Liver (tissue), 9 donors: Measurements from ENCODE around the gene MTMR1. TPM values are rescaled to one million over a fixed set of nuclear protein-coding genes. Genes with fewer than 3 reads are reported as not detected.

Source experiments
- DNase-seq: peaks from one replicate; pipeline ENCODE4 v3.0.0-alpha.2; 2017; ENCODE audit warnings: low spot score
- H3K27ac ChIP-seq, 2 donors: one replicate each; pipeline ENCODE4 v1.7.0; 2013; ENCODE audit warnings: inconsistent platforms in 2 of 2, low read length in 2 of 2, control low read depth in 1 of 2, low read depth in 1 of 2, mild to moderate bottlenecking in 1 of 2
- H3K27me3 ChIP-seq, 4 donors: one replicate each; pipeline versions ENCODE4 v1.6.1 to v1.7.0; 2013; ENCODE audit warnings: low read length in 3 of 4, inconsistent platforms in 1 of 4, mild to moderate bottlenecking in 1 of 4, moderate library complexity in 1 of 4; ENCODE audit not compliant: control insufficient read depth in 4 of 4, insufficient read depth in 4 of 4
- H3K36me3 ChIP-seq, 4 donors: one replicate each; pipeline versions ENCODE4 v1.6.1 to v1.7.0; 2013; ENCODE audit warnings: low read length in 3 of 4, mild to moderate bottlenecking in 3 of 4, low read depth in 1 of 4, moderate library complexity in 1 of 4; ENCODE audit not compliant: control insufficient read depth in 4 of 4, insufficient read depth in 3 of 4
- H3K4me1 ChIP-seq, 4 donors: one replicate each; pipeline versions ENCODE4 v1.6.1 to v1.7.0; 2013; ENCODE audit warnings: low read length in 3 of 4, mild to moderate bottlenecking in 3 of 4, moderate library complexity in 1 of 4; ENCODE audit not compliant: control insufficient read depth in 4 of 4, insufficient read depth in 4 of 4
- H3K4me3 ChIP-seq, 3 donors: one replicate each; pipeline versions ENCODE4 v1.6.1 to v1.7.0; 2013; ENCODE audit warnings: low read length in 3 of 3, control low read depth in 1 of 3, low read depth in 1 of 3, mild to moderate bottlenecking in 1 of 3
- H3K9ac ChIP-seq, 2 donors: one replicate each; pipeline ENCODE4 v1.7.0; 2013; ENCODE audit warnings: low read length in 2 of 2, mild to moderate bottlenecking in 2 of 2, moderate library complexity in 2 of 2, control low read depth in 1 of 2, low read depth in 1 of 2
- H3K9me3 ChIP-seq, 4 donors: one replicate each; pipeline versions ENCODE4 v1.6.1 to v1.7.0; 2013; ENCODE audit warnings: low read length in 3 of 4; ENCODE audit not compliant: control insufficient read depth in 4 of 4
- ATF3 ChIP-seq: IDR thresholded peaks from 2 replicates; pipeline ENCODE4 v1.6.1; 2016; ENCODE audit warnings: antibody characterized with exemption
- CTCF ChIP-seq: fragments of 150-350 bp; IDR thresholded peaks from 2 replicates; pipeline ENCODE4 v1.5.1; 2017; ENCODE audit warnings: improper control_type of control experiment, low read depth, low read length; ENCODE audit not compliant: missing input control
- EGR1 ChIP-seq, 2 donors: IDR thresholded peaks; 2 replicates each; pipeline ENCODE4 v1.6.1; 2016 to 2018; ENCODE audit warnings: antibody characterized with exemption in 2 of 2, low read depth in 2 of 2
- FOXA1 ChIP-seq: IDR thresholded peaks from 2 replicates; pipeline ENCODE4 v1.6.1; 2016; ENCODE audit warnings: antibody characterized with exemption
- FOXA2 ChIP-seq: IDR thresholded peaks from 2 replicates; pipeline ENCODE4 v1.6.1; 2016; ENCODE audit warnings: antibody characterized with exemption
- GABPA ChIP-seq, 2 donors: IDR thresholded peaks in 1 of 2; conservative IDR thresholded peaks in 1 of 2; 2 replicates each; pipeline ENCODE4 v1.6.1; 2016; ENCODE audit warnings: antibody characterized with exemption in 2 of 2, mild to moderate bottlenecking in 1 of 2, moderate library complexity in 1 of 2
- HNF4G ChIP-seq: IDR thresholded peaks from 2 replicates; pipeline ENCODE4 v1.6.1; 2016; ENCODE audit warnings: antibody characterized with exemption
- JUND ChIP-seq, 2 donors: IDR thresholded peaks; 2 replicates each; pipeline ENCODE4 v1.6.1; 2016; ENCODE audit warnings: antibody characterized with exemption in 2 of 2
- NR2F2 ChIP-seq: IDR thresholded peaks from 2 replicates; pipeline ENCODE4 v1.6.1; 2016; ENCODE audit warnings: antibody characterized with exemption
- RAD21 ChIP-seq, 2 donors: IDR thresholded peaks; 2 replicates each; pipeline ENCODE4 v1.6.1; 2016; ENCODE audit warnings: antibody characterized with exemption in 2 of 2, mild to moderate bottlenecking in 2 of 2
- REST ChIP-seq: IDR thresholded peaks from 2 replicates; pipeline ENCODE4 v1.6.1; 2016; ENCODE audit warnings: antibody characterized with exemption, mild to moderate bottlenecking
- SP1 ChIP-seq: IDR thresholded peaks from 2 replicates; pipeline ENCODE4 v1.6.1; 2018; ENCODE audit warnings: antibody characterized with exemption, mild to moderate bottlenecking
- YY1 ChIP-seq: IDR thresholded peaks from 2 replicates; pipeline ENCODE4 v1.6.1; 2016; ENCODE audit warnings: antibody characterized with exemption, mild to moderate bottlenecking
- ZBTB33 ChIP-seq: IDR thresholded peaks from 2 replicates; pipeline ENCODE4 v1.6.1; 2016; ENCODE audit warnings: antibody characterized with exemption
- WGBS: extraction: QIAGEN DNeasy Blood & Tissue Kit; methylation state at CpG from one replicate; pipeline ENCODE4 v1.1.7; 2013; 5-methylcytosine and 5-hydroxymethylcytosine counted together
- polyA plus RNA-seq, 2 donors: library from polyadenylated mRNA; stranded (reverse) in 1 of 2; unstranded in 1 of 2; fragments of 200-250 nt in 1 of 2; fragments of >200 nt in 1 of 2; fragmentation: Nextera tagmentation in 1 of 2; extraction: Ambion mirVana in 1 of 2; gene quantifications; one replicate each; pipeline versions ENCODE4 v1.2.1 to v1.2.3, GENCODE V29; 2013 to 2015
- total RNA-seq, 2 donors: library from RNA; depleted of rRNA; stranded (reverse); fragments of >200 nt; gene quantifications; one replicate each; pipeline ENCODE4 v1.2.3, GENCODE V29; 2014
- donor health status: healthy.
- donor health status: healthy.
- donor health status: healthy.
- donor health status: healthy.
- donor health status: healthy.

Gene MTMR1
- total and polyA plus RNA-seq, 4 donors, result 2.5 to 13.4 (median 7.8) TPM

GRCh38 chrX:150806827-150807226 lies 113.6 kb downstream of the MTMR1 start:
- Histone ChIP-seq H3K9ac (no peak overlapping the region), H3K27ac (no peak overlapping the region), H3K27me3 (no peaks in the 10 kb centered on the region), H3K4me3 (no peak overlapping the region), H3K36me3 (peaks cover 0 to 3% (median under 1%) of the 10 kb centered on the region in 4 donors), H3K9me3 (no peaks in the 10 kb centered on the region), H3K4me1 (no peaks in the 10 kb centered on the region)
- whole genome bisulfite sequencing, result 66% methylated on average over 1 of the region's 1 CpG
- TF ChIP-seq EGR1 (IDR thresholded peaks at IDR 0.05; ENCODE audit: low read depth in 2 of 2) (no peak), SP1 (no peak), ZBTB33 (no peak), ATF3 (no peak), HNF4G (no peak), RAD21 (IDR thresholded peaks at IDR 0.05) (no peak), FOXA1 (no peak)
- no peak for DNase-seq

- Histone ChIP-seq H3K27ac (no peak overlapping the region), H3K9me3 (no peaks in the 10 kb centered on the region), H3K9ac (no peak overlapping the region), H3K4me1 (no peaks in the 10 kb centered on the region), H3K4me3 (no peak overlapping the region), H3K36me3 (no peaks in the 10 kb centered on the region), H3K27me3 (no peaks in the 10 kb centered on the region)
- DNase-seq, result no peak
- TF ChIP-seq CTCF (no peak), HNF4G (no peak), EGR1 (IDR thresholded peaks at IDR 0.05; ENCODE audit: low read depth in 2 of 2) (no peak), NR2F2 (no peak), YY1 (no peak), SP1 (no peak), FOXA2 (no peak), REST (no peak), JUND (IDR thresholded peaks at IDR 0.05) (no peak), GABPA (IDR thresholded peaks at IDR 0.05 in 1 of 2, conservative IDR thresholded peaks at IDR 0.05 in 1 of 2) (no peak), RAD21 (IDR thresholded peaks at IDR 0.05) (no peak), ZBTB33 (no peak)
- 82% methylated on average over 5 of the region's 5 CpGs for whole genome bisulfite sequencing
These were observed 120.7 kb downstream of the MTMR1 start for GRCh38 chrX:150813922-150814321.

Other genes with a start within 250 kb of the MTMR1 start
- 10 to 100 TPM; 15.8 to 21.2 TPM for gene MTM1, start 124.8 kb upstream of the MTMR1 start, total RNA-seq
- gene MTM1, start 124.8 kb upstream of the MTMR1 start, polyA plus RNA-seq, result 1 to 10 TPM; 5.9 to 7.0 TPM
- gene CD99L2, start 205.3 kb downstream of the MTMR1 start, total RNA-seq, result 10 to 100 TPM in 1 of 2 donors, 1 to 10 TPM in 1; 9.7 to 39.8 TPM
- 10 to 100 TPM in 1 of 2 donors, 1 to 10 TPM in 1; 9.7 to 37.9 TPM for gene CD99L2, start 205.3 kb downstream of the MTMR1 start, polyA plus RNA-seq